WI38 (cell line): ENCODE results near the gene FBXO21.
"Not testable (repeated sequence)": the region's sequence is repeated elsewhere in the genome, so short reads cannot be mapped to it uniquely, and the experiment has no call there.

Source experiments
- H3K4me3 ChIP-seq: 2 replicates; pipeline ENCODE4 v1.5.1; 2011; ENCODE audit warnings: low read depth, mild to moderate bottlenecking, control low read depth, low read length
- TF ChIP-seq, protein P1 (sequence below): IDR thresholded peaks from 2 replicates; pipeline ENCODE4 v1.5.1; 2012; ENCODE audit warnings: low read depth, mild to moderate bottlenecking, control low read depth, low read length

The FBXO21 gene

DNA sequence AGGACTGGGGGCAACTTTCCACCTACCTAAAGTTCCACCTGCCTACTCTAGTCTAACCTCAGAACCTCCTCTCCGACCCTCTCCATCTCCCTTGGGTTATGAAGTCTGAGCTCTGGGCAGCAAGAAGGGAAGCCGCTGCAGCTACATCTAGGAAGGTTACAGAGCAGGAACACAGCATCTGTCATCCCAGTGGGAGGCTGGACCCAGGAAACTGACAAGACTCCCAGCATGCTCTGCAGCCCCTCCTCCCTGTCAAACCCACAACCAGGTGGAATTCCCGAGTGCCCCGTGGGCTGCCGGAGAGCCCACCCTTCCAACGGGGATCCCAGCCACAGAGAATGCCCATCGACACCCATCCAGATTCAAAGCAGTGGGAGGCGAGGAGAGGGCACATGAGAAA is 93.1 kb downstream of the FBXO21 start:
- TF ChIP-seq, protein P1, sequence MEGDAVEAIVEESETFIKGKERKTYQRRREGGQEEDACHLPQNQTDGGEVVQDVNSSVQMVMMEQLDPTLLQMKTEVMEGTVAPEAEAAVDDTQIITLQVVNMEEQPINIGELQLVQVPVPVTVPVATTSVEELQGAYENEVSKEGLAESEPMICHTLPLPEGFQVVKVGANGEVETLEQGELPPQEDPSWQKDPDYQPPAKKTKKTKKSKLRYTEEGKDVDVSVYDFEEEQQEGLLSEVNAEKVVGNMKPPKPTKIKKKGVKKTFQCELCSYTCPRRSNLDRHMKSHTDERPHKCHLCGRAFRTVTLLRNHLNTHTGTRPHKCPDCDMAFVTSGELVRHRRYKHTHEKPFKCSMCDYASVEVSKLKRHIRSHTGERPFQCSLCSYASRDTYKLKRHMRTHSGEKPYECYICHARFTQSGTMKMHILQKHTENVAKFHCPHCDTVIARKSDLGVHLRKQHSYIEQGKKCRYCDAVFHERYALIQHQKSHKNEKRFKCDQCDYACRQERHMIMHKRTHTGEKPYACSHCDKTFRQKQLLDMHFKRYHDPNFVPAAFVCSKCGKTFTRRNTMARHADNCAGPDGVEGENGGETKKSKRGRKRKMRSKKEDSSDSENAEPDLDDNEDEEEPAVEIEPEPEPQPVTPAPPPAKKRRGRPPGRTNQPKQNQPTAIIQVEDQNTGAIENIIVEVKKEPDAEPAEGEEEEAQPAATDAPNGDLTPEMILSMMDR, result no peak
- H3K4me3 ChIP-seq, result no peak overlapping the region

DNA sequence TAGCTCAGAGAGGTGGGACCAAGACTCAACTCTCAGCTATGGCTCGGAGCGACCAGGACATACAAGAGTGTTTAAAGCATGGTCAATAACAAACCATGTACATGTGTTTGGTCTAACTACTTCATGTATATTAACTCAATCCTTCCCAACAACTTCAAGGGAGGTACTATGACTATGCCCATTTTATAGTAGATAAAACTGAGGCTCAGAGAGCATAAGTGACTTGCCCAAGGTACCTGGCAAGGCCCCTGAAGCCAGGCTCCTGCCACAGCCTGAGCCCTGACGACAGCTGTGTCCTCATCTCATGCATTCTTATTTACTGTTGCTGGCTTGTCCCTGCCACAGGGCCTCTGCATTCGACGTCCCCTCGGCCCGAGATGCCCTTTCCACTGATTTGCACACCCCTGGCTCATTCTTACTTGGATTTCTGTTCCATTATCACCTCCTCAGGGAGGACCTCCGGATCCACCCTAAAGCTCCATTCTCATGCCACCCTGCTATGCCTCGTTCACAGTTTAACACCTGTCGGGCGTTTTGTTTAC is 93.7 kb downstream of the FBXO21 start:
- TF ChIP-seq, protein P1, result no peak
- H3K4me3 ChIP-seq, result no peak overlapping the region

DNA sequence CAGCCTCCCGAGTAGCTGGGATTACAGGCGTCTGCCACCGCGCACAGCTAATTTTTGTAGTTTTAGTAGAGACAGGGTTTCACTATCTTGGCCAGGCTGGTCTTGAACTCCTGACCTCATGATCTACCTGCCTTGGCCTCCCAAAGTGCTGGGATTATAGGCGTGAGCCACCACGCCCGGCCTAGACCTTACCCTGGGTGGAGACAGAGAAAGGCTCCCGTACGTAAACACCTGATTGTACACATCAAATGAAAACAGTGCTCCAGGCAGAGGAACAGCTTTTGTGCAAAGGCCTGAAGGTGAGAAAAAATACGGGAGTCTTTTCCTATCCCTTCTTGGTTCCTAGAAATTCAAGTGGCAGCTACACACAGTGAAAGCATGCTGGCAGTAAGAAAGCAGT is 95.1 kb downstream of the FBXO21 start:
- not testable (repeated sequence) for H3K4me3 ChIP-seq

DNA sequence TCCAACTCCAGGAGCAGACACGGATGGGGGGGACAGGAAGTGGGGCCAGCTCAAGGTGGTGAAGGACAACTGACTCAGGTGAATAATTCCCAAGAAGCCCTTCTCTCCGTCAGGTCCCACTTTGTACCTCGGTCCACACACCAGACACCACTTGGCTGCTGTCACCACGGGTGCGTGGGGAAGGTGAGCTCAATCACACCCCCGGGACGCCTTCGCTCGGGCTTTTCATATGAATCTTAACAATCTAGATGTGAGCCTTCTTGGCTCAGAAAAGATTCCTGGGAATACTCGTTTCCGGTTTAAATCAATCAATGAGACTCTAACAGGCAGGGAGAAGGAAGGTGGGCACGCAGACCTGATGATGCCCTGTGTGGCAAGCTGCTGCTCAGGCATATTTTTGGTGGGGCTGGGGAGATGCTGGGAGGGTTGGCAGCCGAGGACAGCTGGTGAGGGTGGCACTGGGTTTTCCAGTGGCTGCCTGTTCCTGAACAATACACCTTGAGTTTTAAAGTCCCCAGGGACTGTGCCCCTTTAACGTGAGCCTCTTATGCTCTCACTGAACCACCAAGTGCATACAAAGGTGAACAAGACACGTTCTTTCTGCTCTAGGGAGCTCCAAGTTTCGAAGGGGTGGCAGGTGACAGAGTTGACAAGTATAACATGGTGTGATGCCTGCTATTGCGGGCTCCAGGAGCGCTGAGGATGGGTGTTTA is 96.2 kb downstream of the FBXO21 start:
- TF ChIP-seq, protein P1, result no peak
- H3K4me3 ChIP-seq, result no peak overlapping the region

DNA sequence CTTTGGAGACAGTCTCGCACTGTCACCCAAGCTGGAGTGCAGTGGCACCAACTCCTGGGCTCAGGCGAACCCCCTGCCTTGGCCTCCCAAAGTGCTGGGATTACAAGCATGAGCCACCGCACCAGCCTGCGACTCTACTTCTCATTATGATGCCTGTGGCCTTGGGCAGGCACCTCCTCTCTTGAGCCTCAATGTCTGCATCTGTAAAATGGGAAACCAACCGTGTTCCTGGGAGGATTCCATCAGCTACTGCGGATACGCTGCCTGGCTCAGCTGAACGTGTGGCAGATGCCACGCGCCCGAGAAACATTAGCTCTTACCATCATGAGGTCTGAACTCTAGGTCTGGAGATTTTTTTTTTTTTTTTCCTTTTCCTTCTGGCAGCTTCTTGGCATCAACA is 96.8 kb downstream of the FBXO21 start:
- TF ChIP-seq, protein P1, result no peak

DNA sequence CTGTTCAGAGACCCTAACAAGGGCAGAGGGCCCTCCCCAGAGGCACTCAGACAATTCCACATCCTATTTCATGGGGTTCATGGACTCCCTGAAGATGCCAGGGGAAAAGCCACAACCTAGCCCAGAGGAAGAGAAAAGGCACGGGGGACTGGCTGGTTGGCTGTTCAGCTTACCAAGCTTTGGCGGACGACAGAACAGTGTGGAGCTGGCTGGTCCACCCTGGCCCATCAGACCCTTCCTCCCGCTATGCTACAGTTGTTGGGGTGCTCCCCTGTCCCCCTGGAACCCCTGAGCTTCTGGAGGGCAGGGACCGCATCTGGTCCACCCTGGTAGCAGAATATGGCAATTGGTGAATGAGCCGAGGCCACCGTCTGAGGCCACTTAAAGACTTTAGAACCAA is 97.4 kb downstream of the FBXO21 start:
- H3K4me3 ChIP-seq, result no peak overlapping the region
- TF ChIP-seq, protein P1, result no peak

More for the DNA sequence above, 96.8 kb downstream of the FBXO21 start:
- H3K4me3 ChIP-seq, result no peak overlapping the region

DNA sequence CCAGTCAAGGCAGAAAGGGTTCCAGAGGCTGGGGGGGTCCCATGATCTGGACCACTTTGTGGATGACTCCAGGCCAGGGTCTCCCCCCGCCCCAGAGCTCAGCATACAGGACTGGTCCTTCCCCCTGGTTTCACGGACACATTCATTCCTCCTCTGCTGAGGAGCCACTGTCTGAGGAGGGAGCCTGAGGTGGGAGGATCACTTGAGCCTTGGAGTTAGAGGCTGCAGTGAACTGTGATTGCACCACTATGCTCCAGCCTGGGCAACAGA is 97.8 kb downstream of the FBXO21 start:
- H3K4me3 ChIP-seq, result no peak overlapping the region

More for the DNA sequence above, 97.8 kb downstream of the FBXO21 start:
- TF ChIP-seq, protein P1, result no peak
